Measurements from ENCODE around the gene HSPA6. TPM values are rescaled to one million over a fixed set of nuclear protein-coding genes. Genes with fewer than 3 reads are reported as not detected.
A peak's percentile ranks its signal among the peaks of the same experiment; 100 is the strongest.
"Not testable (repeated sequence)": the region's sequence is repeated elsewhere in the genome, so short reads cannot be mapped to it uniquely, and the experiment has no call there.

The HSPA6 gene
- total RNA-seq, 1 donor from 2014 or later, result 13.0 TPM

DNA sequence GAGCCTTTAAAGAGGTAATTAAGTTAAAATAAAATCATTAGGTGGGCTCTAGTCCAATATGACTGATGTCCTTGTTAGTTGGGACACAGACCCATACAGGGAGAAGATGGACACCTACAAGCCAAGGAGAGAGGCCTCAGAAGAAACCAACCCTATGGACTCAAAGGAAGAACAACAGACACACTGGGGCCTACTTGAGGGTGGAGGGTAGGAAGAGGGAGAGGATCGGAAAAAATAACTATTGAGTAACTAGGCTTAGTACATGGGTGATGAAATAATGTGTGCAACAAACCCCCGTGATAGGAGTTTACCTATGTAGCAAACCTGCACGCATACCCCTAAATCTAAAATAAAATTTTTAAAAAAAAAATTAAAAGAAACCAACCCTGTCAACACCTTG, 30.0 kb downstream of the HSPA6 start:
- ATAC-seq, result peak; percentile 36 to 49
- H3K36me3 ChIP-seq; intact Hi-C loops (cut with DNase I); H3K4me3 ChIP-seq; H3K4me1 ChIP-seq; DNase-seq; H3K9me3 ChIP-seq; H3K27me3 ChIP-seq (ENCODE audit: low read depth): not testable (repeated sequence)
- peak overlapping the region; percentile 56 for H3K27ac ChIP-seq

DNA sequence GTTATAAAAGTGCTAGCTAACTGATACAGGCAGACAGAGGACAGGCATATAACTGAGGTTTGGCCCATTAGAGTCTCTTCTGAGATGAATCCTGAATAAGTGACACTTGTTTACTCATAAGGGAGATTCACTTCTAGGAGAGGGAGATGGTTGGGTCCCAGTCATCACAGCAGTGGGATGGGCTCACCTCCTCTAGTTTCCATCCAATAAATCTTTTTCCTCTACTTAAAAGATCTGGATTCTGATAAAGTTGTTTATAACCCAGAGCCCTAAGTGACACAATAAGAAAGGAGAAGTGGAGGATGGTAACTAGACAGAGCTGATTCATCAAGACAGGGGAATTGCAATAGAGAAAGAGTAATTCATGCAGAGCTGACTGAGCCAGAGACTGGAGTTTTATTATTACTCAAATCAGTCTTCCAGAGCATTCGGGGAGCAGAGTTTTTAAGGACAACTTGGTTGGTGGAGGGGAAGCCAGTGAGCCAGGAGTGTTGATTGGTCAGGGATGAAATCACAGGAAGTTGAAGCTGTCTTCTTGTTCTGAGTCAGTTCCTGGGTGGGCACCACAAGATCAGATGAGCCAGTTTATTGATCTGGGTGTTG, 30.6 kb downstream of the HSPA6 start:
- H3K36me3 ChIP-seq; DNase-seq; intact Hi-C loops (cut with DNase I); H3K27me3 ChIP-seq (ENCODE audit: low read depth); H3K9me3 ChIP-seq; H3K4me3 ChIP-seq; H3K4me1 ChIP-seq: not testable (repeated sequence)
- H3K27ac ChIP-seq, result peak overlapping the region; percentile 56
- ATAC-seq, result peak; percentile 82 to 83

DNA sequence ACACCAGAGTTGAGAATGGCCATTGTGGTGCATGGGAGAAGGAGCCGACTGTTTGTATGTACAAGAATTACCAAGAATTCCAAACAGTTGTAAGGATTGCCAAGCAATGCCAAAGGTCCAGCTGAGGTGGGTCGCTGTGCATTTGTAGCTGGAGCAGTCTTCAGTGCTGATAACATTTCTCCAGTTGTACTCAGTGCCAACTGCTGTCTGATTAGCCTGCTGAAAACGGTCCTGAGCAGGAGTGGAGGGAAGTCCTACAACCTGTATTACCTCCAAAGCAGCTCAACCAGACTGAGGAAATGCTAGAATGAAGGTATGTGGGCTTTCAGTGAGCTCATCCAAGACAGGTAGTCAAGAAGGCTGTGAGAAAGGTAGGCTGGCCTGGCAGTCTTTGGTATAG, 31.8 kb downstream of the HSPA6 start:
- H3K27ac ChIP-seq; intact Hi-C loops (cut with DNase I); H3K9me3 ChIP-seq; H3K4me3 ChIP-seq; ATAC-seq; H3K36me3 ChIP-seq; H3K4me1 ChIP-seq; H3K27me3 ChIP-seq (ENCODE audit: low read depth); DNase-seq: not testable (repeated sequence)

DNA sequence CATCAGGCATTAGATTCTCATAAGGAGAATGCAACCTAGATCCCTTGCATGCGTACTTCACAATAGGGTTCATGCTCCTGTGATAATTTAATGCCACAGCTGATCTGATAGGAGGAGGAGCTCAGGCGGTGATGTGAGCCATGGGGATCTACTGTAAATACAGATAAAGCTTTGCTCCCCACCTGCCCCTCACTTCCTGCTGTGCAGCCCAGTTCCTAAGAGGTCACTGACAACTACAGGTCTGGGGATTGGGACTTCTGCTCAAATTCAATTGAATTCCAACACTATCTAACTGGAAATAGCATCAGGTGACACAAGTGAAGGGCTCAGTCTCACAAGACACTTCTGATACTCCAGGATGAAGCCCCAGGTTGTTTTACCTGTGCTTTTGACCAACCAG, 32.6 kb downstream of the HSPA6 start:
- H3K4me3 ChIP-seq; intact Hi-C loops (cut with DNase I); H3K9me3 ChIP-seq; ATAC-seq; DNase-seq; H3K27ac ChIP-seq; H3K36me3 ChIP-seq; H3K27me3 ChIP-seq (ENCODE audit: low read depth); H3K4me1 ChIP-seq: not testable (repeated sequence)

DNA sequence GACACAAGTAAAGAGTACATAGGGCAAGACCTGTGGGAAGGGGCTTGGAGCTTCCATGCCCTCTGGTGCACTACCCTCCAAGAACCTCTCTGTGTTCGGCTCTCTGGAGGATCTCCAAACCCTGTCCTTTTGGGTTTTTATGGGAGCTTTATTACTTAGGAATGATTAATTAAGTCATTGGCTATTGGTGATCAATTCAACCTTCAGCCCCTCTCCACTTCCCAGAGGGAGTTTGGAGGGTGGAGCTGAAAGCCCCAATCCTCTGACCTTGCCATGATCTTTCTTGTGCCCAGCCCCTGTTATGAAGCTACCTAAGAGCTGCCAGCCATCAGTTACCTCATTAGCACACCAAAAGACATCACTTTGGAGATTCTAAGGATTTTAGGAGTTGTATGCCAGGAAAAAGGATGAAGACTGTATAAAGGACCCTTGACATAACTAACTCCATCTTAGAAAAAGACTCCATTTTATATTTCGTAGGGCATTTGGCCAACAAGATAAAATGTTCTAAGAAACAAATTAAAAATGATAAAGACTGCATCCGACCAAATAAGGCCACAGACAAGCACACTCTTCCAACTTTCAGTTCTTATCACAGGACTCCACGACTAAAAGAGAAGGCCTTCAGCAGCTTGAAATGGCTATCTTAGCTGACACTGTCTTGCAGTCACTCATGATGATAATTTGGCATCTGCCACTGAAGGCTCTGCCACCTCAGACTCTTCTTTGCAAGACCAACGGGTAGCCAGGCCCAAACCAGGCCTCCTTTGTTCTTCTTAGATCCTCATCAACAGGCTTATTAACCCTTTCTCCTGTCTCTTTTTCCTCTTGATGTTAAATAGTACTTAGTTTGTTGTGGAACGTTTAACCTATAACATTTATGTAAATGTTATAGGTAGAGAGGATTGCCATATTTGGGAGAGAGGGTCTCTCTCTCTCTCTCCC, 33.4 kb downstream of the HSPA6 start:
- H3K4me1 ChIP-seq; H3K27me3 ChIP-seq (ENCODE audit: low read depth); H3K4me3 ChIP-seq; intact Hi-C loops (cut with DNase I); DNase-seq; ATAC-seq; H3K9me3 ChIP-seq; H3K36me3 ChIP-seq; H3K27ac ChIP-seq: not testable (repeated sequence)

DNA sequence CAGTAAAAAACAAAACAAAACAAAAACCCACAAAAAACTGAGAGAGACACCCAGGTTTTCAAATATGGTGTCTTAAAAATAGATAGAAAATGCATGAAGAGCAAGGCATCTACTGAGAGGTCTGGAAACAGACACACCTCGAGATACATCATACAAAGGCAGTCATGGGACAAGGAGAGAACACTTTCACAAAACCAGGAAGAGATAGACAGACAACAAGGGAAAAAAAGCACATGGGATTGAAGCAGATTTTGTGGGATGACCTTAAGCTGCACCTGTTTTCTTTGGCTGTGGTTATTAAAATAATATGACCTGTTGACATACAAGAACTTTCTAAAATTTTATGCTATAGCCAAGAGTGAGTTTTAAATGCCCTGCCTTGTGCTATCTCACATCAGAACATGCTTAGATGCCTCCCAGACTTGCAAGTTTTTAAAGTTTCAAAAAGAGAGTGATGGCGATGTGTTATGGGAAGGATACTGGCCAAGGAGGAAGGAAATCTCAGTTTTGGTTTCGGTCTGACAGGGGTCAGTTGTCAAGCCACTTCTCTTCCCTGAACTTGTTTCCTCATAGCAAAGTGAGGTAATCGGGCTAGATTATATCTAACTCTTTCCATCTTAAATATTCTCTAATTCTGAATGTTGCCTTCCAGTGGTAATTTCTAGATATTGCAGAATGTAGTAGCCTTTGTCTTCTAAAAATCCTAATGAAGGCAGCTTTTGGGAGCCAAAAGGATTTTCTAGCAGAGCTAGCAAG, 36.8 kb downstream of the HSPA6 start:
- intact Hi-C loops (cut with DNase I); H3K27ac ChIP-seq; H3K27me3 ChIP-seq (ENCODE audit: low read depth); DNase-seq; H3K4me1 ChIP-seq; H3K9me3 ChIP-seq; H3K4me3 ChIP-seq; H3K36me3 ChIP-seq: not testable (repeated sequence)
- peak; percentile 89 to 92 for ATAC-seq
- TF ChIP-seq, protein P1, sequence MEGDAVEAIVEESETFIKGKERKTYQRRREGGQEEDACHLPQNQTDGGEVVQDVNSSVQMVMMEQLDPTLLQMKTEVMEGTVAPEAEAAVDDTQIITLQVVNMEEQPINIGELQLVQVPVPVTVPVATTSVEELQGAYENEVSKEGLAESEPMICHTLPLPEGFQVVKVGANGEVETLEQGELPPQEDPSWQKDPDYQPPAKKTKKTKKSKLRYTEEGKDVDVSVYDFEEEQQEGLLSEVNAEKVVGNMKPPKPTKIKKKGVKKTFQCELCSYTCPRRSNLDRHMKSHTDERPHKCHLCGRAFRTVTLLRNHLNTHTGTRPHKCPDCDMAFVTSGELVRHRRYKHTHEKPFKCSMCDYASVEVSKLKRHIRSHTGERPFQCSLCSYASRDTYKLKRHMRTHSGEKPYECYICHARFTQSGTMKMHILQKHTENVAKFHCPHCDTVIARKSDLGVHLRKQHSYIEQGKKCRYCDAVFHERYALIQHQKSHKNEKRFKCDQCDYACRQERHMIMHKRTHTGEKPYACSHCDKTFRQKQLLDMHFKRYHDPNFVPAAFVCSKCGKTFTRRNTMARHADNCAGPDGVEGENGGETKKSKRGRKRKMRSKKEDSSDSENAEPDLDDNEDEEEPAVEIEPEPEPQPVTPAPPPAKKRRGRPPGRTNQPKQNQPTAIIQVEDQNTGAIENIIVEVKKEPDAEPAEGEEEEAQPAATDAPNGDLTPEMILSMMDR (IDR thresholded peaks at IDR 0.05), result peak; percentile 17

DNA sequence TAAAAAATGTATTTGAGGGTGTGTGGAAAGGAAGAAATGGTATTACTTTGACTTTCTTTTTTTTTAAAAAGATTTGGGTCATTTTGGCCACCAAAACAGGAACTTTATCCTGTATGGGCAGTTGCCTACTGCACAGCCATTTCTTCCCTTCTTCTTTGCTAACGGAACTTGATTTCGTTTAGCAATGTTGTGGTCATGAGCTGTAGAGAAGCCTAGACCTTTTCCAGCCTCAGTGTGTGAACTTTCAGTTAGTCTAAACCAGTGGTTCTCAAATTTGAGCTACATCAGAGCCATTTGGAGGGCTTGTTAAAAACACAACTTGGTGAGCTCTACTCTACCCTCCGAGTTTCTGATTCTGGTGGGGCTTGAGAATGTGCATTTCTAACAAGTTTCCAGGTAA, 38.1 kb downstream of the HSPA6 start:
- H3K4me3 ChIP-seq; H3K27ac ChIP-seq; H3K4me1 ChIP-seq; H3K36me3 ChIP-seq; intact Hi-C loops (cut with DNase I); H3K9me3 ChIP-seq; H3K27me3 ChIP-seq (ENCODE audit: low read depth); DNase-seq: not testable (repeated sequence)
- ATAC-seq, result peak; percentile 62 to 79

DNA sequence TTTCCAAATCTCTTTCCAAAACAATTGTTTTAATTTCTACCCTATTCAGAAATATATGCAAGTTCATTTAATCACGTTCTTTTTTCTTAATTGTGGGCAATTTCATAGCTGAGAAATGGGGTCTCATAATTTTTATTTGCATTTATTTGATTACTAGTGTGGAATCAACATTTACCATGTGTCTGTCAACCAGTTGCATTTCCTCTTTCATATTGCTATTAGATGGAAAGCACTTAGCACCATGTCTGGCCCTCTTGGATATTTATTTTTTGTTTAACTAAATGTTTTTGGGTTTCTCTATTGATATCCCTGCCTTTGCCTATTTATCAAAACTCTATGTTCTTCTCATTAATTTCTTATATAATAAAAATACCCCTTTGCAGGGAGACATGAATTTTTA, 39.2 kb downstream of the HSPA6 start:
- H3K4me1 ChIP-seq; ATAC-seq; H3K27ac ChIP-seq; intact Hi-C loops (cut with DNase I); H3K4me3 ChIP-seq; H3K27me3 ChIP-seq (ENCODE audit: low read depth); H3K9me3 ChIP-seq; DNase-seq; H3K36me3 ChIP-seq: not testable (repeated sequence)

DNA sequence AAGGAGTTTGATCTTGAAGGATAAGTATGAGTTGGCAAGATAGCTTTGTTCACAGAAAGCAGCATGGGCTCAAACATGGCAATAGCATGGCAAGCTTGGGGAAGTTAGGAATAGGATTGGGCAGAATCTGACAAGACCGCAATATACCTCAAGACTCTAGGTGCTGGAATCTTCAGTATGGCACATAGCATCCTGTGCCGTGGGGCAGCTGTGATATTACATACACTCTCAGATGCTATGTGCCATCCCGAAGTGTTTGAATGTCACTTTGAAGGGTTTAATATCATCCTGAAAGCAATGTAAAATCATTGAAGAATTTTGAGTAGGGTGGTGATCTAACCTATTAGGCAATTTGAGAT, 42.2 kb downstream of the HSPA6 start:
- DNase-seq; H3K36me3 ChIP-seq; H3K27me3 ChIP-seq (ENCODE audit: low read depth); H3K4me1 ChIP-seq; H3K4me3 ChIP-seq; H3K27ac ChIP-seq; intact Hi-C loops (cut with DNase I); H3K9me3 ChIP-seq: not testable (repeated sequence)
- ATAC-seq, result peak in 1 of 2 donors; percentile 8

DNA sequence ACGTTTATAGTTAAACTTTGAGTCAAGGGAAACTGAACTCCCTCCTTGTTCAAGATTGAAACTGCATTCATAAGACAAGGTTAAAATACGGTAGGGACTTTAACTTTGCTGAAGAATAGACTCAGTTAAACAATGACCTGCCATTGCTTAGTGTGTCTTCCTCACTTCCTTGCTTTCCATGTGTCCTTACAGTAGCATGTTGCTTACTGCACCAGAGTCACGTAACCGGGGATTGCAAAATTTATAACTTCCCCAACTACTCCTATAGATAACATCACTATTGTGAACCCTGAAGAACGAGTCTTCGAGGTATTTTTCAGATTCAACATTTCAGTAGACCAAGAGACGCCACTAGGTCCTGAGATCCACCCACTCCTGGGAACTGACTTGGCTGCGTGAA, 47.4 kb downstream of the HSPA6 start:
- intact Hi-C loops (cut with DNase I); H3K4me3 ChIP-seq; H3K4me1 ChIP-seq; H3K9me3 ChIP-seq; H3K27me3 ChIP-seq (ENCODE audit: low read depth); H3K27ac ChIP-seq; DNase-seq; H3K36me3 ChIP-seq: not testable (repeated sequence)
- ATAC-seq, result peak; percentile 55 to 73

Measured in lower lobe of right lung (tissue), 2 donors.